ENCODE data around the gene EPHA8. TPM values are rescaled to one million over a fixed set of nuclear protein-coding genes. Genes with fewer than 3 reads are reported as not detected.

EPHA8 gene
- total and polyA plus RNA-seq, 4 donors: not detected

GRCh38 chr1:22569269-22569668 lies 6.0 kb downstream of the EPHA8 start:
- Histone ChIP-seq H3K9me3 (ENCODE audit: control insufficient read depth in 4 of 4, low read length in 3 of 4) (no peaks in the 10 kb centered on the region), H3K27me3 (ENCODE audit: control insufficient read depth in 4 of 4, insufficient read depth in 4 of 4, low read length in 3 of 4) (peaks cover 0 to 6% (median 4%) of the 10 kb centered on the region in 4 donors), H3K27ac (ENCODE audit: low read depth in 1 of 2, low read length in 2 of 2) (no peak overlapping the region), H3K4me3 (ENCODE audit: low read depth in 1 of 3, low read length in 3 of 3) (no peak overlapping the region), H3K9ac (ENCODE audit: low read depth in 1 of 2, low read length in 2 of 2) (no peak overlapping the region), H3K36me3 (ENCODE audit: control insufficient read depth in 4 of 4, insufficient read depth in 3 of 4, low read depth in 1 of 4, low read length in 3 of 4) (no peaks in the 10 kb centered on the region), H3K4me1 (ENCODE audit: control insufficient read depth in 4 of 4, insufficient read depth in 4 of 4, low read length in 3 of 4) (no peaks in the 10 kb centered on the region)
- no peak for DNase-seq (ENCODE audit: low spot score)
- WGBS: 89% methylated on average over 7 of the region's 7 CpGs
- TF ChIP-seq REST (IDR thresholded peaks at IDR 0.05): no peak
- TF ChIP-seq GABPA (IDR thresholded peaks at IDR 0.05 in 1 of 2, conservative IDR thresholded peaks at IDR 0.05 in 1 of 2): no peak
- TF ChIP-seq CTCF (IDR thresholded peaks at IDR 0.05; ENCODE audit: low read depth, low read length, missing input control): no peak
- no peak for TF ChIP-seq HNF4G (IDR thresholded peaks at IDR 0.05)
- no peak for TF ChIP-seq FOXA1 (IDR thresholded peaks at IDR 0.05)
- TF ChIP-seq, protein P1, sequence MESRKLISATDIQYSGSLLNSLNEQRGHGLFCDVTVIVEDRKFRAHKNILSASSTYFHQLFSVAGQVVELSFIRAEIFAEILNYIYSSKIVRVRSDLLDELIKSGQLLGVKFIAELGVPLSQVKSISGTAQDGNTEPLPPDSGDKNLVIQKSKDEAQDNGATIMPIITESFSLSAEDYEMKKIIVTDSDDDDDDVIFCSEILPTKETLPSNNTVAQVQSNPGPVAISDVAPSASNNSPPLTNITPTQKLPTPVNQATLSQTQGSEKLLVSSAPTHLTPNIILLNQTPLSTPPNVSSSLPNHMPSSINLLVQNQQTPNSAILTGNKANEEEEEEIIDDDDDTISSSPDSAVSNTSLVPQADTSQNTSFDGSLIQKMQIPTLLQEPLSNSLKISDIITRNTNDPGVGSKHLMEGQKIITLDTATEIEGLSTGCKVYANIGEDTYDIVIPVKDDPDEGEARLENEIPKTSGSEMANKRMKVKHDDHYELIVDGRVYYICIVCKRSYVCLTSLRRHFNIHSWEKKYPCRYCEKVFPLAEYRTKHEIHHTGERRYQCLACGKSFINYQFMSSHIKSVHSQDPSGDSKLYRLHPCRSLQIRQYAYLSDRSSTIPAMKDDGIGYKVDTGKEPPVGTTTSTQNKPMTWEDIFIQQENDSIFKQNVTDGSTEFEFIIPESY (IDR thresholded peaks at IDR 0.05): no peak
- TF ChIP-seq FOXA2 (IDR thresholded peaks at IDR 0.05): no peak
- no peak for TF ChIP-seq SP1 (IDR thresholded peaks at IDR 0.05)
- no peak for TF ChIP-seq RAD21 (IDR thresholded peaks at IDR 0.05)
- no peak for TF ChIP-seq RXRA (IDR thresholded peaks at IDR 0.05)
- TF ChIP-seq, protein P2, sequence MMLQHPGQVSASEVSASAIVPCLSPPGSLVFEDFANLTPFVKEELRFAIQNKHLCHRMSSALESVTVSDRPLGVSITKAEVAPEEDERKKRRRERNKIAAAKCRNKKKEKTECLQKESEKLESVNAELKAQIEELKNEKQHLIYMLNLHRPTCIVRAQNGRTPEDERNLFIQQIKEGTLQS (IDR thresholded peaks at IDR 0.05): no peak
- TF ChIP-seq, protein P3, sequence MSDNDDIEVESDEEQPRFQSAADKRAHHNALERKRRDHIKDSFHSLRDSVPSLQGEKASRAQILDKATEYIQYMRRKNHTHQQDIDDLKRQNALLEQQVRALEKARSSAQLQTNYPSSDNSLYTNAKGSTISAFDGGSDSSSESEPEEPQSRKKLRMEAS (IDR thresholded peaks at IDR 0.05): no peak
- TF ChIP-seq JUND (IDR thresholded peaks at IDR 0.05): no peak
- TF ChIP-seq YY1 (IDR thresholded peaks at IDR 0.05): no peak
- TF ChIP-seq HNF4A (conservative IDR thresholded peaks at IDR 0.05): no peak
- no peak for TF ChIP-seq NR2F2 (IDR thresholded peaks at IDR 0.05)
- TF ChIP-seq EGR1 (IDR thresholded peaks at IDR 0.05; ENCODE audit: low read depth in 2 of 2): no peak
- TF ChIP-seq TAF1 (conservative IDR thresholded peaks at IDR 0.05): no peak

Data from liver (tissue), 9 donors.